ENCODE data around the gene HCST. TPM values are rescaled to one million over a fixed set of nuclear protein-coding genes. Genes with fewer than 3 reads are reported as not detected.
A peak's percentile ranks its signal among the peaks of the same experiment; 100 is the strongest.

Gene HCST
- total and polyA plus RNA-seq, 8 donors = 5.0 to 12.5 (median 9.2) TPM; not detected in 3

DNA sequence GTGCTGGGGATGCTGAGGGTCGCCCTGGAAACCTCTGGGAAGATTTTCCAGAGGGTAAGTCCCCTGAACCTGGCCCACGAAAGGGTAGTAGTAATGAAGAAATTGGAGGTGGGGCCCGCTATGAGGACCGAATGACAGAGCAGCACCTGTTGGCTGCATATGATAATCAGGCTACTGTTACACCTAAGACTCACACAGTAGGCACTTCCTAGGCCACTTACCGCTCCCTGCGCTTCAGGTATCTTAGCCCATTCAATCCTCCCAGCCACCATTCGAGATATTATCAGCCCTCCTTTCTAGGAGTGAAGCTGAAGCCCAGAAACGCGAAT lies 29.5 kb downstream of the HCST start:
- H3K27ac ChIP-seq = peak overlapping the region in 1 of 5 donors; percentile 75

DNA sequence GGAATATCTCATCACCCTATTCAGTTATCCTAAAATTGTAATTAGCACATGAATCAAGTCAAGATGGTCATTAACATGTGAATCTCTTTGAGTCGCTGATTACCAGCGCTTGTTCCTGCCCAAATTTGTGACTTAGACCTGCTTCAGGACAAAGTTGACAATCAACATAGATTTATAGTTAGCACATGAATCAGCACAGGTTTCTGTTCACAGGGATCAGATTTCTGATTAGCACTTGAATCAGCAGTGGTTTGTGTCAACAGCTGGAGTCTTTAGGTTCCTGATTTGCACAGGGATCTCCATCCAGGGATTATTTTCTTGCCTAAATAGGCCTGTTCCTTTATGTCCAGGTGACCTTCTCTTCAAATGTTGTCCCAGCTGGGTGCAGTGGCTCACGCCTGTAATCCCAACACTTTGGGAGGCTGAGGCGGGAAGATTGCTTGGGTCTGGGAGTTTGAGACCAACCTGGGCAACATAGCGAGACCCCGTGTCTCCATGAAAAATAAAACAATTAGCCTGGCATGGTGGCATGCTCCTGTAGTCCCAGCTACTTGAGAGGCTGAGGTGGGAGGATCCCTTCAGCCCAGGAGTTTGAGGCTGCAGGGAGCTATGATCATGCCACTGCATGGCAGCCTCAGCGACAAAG lies 30.1 kb downstream of the HCST start:
- Histone ChIP-seq H3K9me3 (no peaks in the 10 kb centered on the region), H3K27me3 (peaks cover 0 to 5% (median 0%) of the 10 kb centered on the region in 3 donors), H3K36me3 (no peaks in the 10 kb centered on the region), H3K4me1 (peaks cover 25 to 40% (median 33%) of the 10 kb centered on the region in 4 donors), H3K27ac (no peak overlapping the region), H3K4me3 (no peak overlapping the region)
- intact Hi-C loops (cut with DNase I; ENCODE audit: low total_unique reads) = loop anchor here (5.0 kb wide), 2 partner anchors 35 to 50 kb away; no protein-coding TSS in a partner anchor
- TF ChIP-seq, protein P1, sequence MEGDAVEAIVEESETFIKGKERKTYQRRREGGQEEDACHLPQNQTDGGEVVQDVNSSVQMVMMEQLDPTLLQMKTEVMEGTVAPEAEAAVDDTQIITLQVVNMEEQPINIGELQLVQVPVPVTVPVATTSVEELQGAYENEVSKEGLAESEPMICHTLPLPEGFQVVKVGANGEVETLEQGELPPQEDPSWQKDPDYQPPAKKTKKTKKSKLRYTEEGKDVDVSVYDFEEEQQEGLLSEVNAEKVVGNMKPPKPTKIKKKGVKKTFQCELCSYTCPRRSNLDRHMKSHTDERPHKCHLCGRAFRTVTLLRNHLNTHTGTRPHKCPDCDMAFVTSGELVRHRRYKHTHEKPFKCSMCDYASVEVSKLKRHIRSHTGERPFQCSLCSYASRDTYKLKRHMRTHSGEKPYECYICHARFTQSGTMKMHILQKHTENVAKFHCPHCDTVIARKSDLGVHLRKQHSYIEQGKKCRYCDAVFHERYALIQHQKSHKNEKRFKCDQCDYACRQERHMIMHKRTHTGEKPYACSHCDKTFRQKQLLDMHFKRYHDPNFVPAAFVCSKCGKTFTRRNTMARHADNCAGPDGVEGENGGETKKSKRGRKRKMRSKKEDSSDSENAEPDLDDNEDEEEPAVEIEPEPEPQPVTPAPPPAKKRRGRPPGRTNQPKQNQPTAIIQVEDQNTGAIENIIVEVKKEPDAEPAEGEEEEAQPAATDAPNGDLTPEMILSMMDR (IDR thresholded peaks at IDR 0.05) = no peak
- TF ChIP-seq POLR2AphosphoS5 (IDR thresholded peaks at IDR 0.05) (no peak), POLR2A (IDR thresholded peaks at IDR 0.05) (no peak), EP300 (IDR thresholded peaks at IDR 0.05) (no peak)
- 51 to 61% (median 56%) methylated on average over 5 to 7 of the region's 7 CpGs for WGBS, 5 donors
- DNase-seq = no peak

More for the DNA sequence above, 29.5 kb downstream of the HCST start:
- no peaks in the 10 kb centered on the region for H3K36me3 ChIP-seq
- no peak overlapping the region for H3K4me3 ChIP-seq
- no peak for TF ChIP-seq POLR2AphosphoS5 (IDR thresholded peaks at IDR 0.05)
- no peak for TF ChIP-seq EP300 (IDR thresholded peaks at IDR 0.05)
- no peak for TF ChIP-seq POLR2A (IDR thresholded peaks at IDR 0.05)
- TF ChIP-seq, protein P1 (IDR thresholded peaks at IDR 0.05) = no peak
- peaks cover 0 to 5% (median 0%) of the 10 kb centered on the region in 3 donors for H3K27me3 ChIP-seq
- 4 to 11% (median 6%) methylated on average over 9 of the region's 9 CpGs for WGBS, 5 donors
- peaks cover 19 to 34% (median 27%) of the 10 kb centered on the region in 4 donors for H3K4me1 ChIP-seq
- no peak for DNase-seq
- no peaks in the 10 kb centered on the region for H3K9me3 ChIP-seq
- intact Hi-C loops (cut with DNase I; ENCODE audit: low total_unique reads) = loop anchor here (5.0 kb wide), 2 partner anchors 35 to 50 kb away; no protein-coding TSS in a partner anchor

DNA sequence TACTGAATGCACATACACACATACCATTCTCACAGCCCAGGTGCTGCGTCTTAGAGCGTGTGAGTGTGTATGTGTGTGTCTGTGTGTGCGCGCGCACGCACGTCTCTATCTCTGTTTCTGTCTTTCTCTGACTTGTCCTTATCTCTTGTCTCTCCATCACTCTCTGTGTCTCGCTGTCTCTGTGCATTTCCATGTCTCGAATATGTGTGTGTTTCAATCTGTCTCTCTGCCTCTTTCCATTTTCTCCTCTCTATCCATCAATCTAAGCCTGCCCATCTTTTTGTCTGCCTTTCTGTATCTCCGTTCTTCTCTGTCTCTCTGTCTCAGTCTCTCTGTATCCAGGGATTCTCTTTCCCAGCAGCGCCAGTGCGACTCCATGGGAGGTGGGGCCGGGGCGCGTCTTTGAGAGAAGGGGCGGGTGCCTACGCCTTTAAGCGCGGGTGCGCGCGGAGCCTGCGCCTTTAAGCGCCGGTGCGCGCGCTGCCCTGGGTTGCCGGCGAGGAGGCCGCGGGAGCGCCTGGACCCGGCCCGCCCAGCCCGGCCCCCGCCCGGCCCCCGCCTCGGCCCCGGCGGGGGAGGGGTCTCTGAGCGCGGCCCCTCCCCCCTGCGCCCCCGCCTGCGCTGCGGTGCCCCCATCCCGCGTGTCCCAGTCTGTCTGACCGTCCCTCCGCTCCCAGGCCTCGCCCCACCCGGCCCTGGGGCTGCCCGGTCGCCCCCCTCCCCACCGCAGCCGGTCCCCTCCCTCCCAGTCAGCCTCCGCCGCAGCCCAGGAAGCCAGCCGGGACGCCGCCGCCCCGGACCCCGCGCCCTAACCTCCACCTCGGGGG lies 33.8 kb downstream of the HCST start, which contains the start of gene LRFN3:
TSS of gene LRFN3 (plus strand) at position 464 of the 827 bp plus-strand sequence. CDS start 3,052 bp downstream, outside the sequence.
- peak within 1 kb of the TSS; percentile 45 to 92 (median 87) for H3K27ac ChIP-seq

More for the DNA sequence above, 33.8 kb downstream of the HCST start, which contains the start of gene LRFN3:
- Histone ChIP-seq H3K4me3 (peak within 1 kb of the TSS; percentile 68 to 83 (median 78)), H3K4me1 (peaks cover 26 to 54% (median 38%) of the 10 kb centered on the region in 4 donors), H3K36me3 (peaks cover 15 to 27% (median 20%) of the 10 kb centered on the region in 4 donors), H3K27me3 (peaks cover 0 to 5% (median 0%) of the 10 kb centered on the region in 3 donors), H3K9me3 (no peaks in the 10 kb centered on the region)
- intact Hi-C loops (cut with DNase I; ENCODE audit: low total_unique reads) = no loop called here
- DNase-seq = peak; percentile 81 to 91
- TF ChIP-seq EP300 (IDR thresholded peaks at IDR 0.05) = no peak
- TF ChIP-seq POLR2AphosphoS5 (IDR thresholded peaks at IDR 0.05) = no peak
- TF ChIP-seq, protein P1 (IDR thresholded peaks at IDR 0.05) = no peak
- TF ChIP-seq POLR2A (IDR thresholded peaks at IDR 0.05) = no peak
- WGBS, 5 donors = 1 to 3% (median 2%) methylated on average over 23 to 62 of the region's 68 CpGs
